ENCODE measurements around the gene PAPLN.

DNA sequence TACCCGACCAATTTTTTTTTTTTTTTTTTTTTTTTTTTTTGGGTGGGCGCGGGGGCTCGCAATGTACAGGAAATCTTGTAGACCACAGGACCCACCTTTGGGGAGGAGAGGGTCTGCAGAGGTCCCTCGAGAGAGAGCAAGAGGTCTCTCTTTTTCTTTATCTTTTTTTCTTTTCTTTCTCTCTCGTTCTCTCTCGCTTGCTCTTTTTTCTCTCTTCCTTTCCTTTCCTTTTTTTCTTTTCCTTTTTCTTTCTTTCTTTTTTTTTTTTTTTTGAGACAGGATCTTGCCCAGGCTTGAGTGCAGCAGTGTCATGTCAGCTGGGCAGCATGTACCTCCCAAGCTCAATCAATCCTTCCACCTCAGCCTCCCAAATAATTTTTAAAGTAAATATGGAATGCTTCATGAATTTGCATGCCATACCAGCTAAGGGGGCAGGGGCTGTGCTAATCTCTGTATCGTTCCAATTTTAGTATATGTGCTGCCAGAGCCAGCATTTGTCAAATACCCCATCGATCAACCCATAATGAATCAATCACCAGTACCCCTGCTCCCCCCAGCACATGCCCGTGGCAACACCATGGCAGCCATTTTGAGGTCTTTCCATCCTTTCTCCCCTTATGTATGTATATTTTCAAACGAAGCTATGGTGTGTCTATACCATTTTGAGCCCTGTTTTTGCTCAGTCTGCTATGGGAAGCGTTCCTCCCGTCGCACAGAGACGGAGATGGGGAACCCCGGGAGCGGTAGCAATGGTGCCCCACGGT is 9.3 kb downstream of the PAPLN start:
- TF ChIP-seq, protein P1, sequence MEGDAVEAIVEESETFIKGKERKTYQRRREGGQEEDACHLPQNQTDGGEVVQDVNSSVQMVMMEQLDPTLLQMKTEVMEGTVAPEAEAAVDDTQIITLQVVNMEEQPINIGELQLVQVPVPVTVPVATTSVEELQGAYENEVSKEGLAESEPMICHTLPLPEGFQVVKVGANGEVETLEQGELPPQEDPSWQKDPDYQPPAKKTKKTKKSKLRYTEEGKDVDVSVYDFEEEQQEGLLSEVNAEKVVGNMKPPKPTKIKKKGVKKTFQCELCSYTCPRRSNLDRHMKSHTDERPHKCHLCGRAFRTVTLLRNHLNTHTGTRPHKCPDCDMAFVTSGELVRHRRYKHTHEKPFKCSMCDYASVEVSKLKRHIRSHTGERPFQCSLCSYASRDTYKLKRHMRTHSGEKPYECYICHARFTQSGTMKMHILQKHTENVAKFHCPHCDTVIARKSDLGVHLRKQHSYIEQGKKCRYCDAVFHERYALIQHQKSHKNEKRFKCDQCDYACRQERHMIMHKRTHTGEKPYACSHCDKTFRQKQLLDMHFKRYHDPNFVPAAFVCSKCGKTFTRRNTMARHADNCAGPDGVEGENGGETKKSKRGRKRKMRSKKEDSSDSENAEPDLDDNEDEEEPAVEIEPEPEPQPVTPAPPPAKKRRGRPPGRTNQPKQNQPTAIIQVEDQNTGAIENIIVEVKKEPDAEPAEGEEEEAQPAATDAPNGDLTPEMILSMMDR (IDR thresholded peaks at IDR 0.05; ENCODE audit: low read depth, low read length) = no peak
- TF ChIP-seq EZH2phosphoT487 (IDR thresholded peaks at IDR 0.05; ENCODE audit: low read depth) = no peak
